Stimulated activated CD4-positive, alpha-beta T cell treated with anti-CD3 and anti-CD28 coated beads, TNF-alpha, amount 100 ng/mL, for 4 hours (primary cell): ENCODE results near the gene ASB2.

Experiments
- DNase-seq, 3 experiments: peaks; one replicate each; pipeline ENCODE4 v3.0.0-alpha.2; 2020; ENCODE audit warnings: low read depth in 3 of 3

The ASB2 gene

DNA sequence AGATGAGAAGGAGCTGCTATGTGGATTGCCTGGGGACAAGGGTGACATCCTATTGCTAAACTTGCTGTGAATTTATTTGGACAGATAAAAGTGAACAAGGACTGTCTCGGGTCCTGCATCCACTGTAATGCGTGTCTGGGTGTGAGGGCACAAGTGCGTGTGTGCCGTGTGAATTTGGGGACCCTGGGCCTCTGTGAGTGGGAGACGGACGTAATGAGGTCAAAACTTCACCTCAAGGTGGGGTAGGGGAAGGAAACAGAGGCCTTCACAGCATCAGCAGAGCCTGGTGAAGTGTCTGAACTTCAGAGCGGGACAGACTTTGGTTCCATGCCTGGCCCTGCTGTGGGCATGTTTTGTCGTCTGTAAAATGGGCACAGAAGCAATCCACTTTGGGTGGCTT lies 14.8 kb downstream of the ASB2 start:
- DNase-seq = no peak

DNA sequence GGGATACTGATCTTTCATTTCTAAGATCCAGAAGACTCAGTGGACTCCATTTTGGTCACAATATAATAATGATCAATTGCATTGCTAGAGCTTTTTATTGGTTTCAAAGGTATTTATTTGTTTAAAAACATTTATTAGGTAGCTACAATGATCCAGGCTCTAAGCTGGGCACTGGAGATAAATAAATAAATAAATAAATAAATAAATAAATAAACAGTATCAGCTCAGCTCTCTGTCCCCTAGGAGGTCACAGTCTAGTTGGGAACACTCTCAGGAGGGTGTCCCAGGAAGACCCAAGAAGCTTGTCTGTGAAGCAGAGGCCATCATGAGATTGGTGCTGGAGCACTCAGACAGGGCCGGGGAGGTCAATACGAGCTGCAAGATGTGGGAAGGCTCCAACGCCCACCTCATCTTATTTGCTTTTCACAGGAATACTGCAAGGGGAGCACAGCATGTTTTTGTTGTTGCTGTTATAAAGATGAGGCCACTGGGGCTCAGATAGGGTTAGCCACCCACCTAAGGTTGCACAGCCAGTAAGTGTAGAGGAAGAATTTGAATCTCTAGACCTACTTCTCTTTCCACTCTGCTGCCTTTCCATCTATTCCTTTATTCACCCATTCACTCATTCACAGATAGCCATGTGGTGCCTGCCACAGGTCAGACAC lies 15.5 kb downstream of the ASB2 start:
- DNase-seq = no peak

DNA sequence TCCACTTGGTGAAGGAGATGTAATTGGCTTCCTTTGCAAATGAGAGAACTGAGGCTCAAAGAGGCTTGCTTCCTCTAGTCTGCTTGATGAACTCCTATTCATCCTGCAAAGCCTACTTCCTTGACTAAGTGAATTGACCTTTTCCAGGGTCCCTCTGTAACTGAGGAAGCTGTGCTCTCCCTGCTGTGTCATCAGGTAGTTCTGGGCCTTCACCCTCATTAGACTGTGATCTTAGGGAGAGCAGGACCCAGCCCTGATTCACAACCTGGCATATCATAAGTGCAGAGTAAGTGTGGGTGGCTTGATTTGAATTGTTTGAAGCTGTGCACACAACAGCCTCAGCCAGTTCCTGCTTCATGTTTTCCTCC lies 16.3 kb downstream of the ASB2 start:
- DNase-seq = no peak

DNA sequence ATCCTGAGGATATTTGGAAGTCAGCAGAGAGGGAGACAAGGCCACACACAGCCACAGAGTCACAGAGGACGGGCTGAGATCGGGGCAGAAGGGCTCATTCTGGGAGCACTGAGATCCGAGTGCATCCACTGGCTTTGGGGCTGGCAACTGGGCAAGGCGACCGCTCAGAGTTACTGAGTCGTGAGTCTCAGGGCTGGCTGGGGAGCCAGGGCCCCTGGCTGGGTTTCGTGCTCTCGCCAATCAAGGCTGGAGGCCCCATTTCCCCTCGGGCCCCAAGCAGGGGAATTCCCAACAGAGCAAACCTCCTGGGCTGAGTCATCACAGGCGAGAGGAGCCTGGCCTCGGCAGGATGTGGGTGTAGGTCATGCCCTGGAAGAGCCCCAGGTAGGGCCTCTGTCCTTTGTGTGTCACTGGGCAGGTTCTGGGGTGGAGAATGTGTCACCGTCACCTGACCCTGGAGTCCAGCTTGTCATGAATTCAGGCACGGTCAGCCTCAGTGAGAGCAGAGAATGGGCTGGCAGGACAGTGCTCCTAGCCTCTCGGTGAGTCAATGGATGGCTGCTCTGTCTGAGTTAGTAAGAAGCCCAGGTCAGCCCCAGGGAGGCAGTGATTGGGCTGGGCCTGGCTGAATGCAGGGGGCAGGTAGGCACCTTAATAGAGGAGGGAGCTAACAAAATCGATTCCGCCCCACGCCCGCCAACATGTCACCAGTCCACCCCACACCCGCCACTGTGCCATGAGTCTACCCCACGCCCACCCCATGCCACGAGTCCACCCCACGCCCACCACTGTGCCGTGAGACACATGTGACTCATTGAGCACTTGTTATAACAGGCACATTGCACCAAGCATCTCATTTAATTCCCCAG lies 16.9 kb downstream of the ASB2 start:
- peak; percentile 70 to 87 (median 81) for DNase-seq

DNA sequence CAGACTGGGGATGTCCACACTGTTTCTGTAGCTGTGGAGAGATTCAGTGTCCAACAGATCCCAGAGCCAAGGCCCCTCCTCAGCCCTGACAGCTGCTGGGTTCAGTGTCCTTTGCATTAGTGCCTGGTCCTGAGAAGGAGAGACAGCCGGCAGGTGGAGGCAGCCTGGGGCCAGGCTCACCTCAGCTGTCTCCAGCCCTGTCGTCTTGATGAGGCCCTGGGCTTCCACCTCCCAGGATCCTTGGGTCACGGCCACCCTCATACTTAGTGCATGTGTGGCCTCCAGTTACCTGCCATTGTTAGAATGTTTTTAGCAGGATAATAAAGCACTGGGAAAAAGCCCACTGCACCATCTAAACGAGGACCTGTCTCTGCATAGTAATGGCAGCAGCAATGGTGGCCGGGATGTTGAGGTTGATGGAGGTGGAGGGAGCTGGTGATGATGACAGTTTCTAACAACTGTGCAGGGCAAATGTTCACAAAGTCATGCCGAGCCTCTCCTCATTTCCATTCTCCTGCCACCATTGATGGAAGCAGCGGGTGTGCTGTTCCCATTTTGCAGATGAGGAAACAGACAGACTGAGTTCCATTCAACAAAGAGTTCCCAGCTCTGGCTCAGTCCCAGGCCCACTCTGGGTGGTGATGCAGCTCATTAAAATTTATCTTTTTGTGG lies 17.7 kb downstream of the ASB2 start:
- DNase-seq = no peak

DNA sequence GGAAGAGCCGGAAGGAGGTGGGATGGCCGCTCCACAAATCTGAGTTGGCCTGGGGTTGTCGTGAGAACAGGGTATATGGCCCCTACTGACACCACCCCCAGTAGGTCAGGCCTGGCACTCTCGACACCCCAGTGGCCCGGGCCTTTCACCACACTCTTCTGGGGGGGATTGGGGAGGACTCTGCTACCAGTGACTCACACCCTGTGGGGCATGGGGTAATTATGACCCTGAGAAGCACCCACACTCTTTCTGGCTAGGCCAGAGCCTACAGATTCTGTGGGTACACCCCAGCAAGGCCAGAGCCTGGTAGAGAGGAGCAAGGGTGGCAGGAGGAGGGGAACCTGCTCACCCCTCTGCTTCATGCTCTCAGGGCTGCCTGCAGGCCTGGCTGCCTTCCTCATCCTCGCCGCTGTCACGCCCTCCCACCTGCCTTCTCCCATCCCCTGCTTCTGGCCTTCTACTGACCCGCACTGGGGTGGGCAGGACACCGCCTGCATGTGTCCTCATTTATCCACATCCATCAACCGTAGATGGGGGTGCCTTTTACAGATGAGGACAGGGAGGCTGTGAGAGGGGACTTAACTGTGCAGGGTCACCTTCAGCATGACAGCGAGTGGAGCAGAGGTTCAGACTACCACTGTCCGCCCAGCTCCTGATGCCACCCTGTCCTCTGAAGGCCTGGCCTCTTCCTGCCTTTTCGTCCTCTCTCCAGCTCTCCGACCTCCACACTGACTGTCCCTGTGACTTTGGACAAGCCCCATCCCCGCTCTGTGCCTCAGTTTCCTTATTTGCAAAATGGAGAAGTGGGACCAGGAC lies 18.4 kb downstream of the ASB2 start:
- DNase-seq = no peak

DNA sequence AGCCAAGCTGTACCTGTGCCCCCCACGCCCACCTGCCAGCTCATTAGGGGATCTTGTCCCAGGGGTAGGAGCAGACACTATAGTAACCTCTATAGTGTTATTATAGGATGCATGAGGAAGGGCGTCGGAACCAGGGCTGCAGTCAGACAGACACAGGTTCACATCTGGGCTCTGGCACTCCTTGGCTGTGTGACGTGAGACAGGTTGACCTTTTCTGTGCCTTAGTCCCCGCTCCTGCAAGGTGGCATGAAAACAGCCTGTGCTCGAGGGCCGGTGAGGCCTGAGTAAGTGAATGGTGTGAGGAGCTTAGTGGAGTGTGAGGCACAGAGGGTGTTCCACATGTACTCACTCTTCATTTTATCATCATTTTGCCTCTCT lies 19.0 kb downstream of the ASB2 start:
- DNase-seq = no peak

DNA sequence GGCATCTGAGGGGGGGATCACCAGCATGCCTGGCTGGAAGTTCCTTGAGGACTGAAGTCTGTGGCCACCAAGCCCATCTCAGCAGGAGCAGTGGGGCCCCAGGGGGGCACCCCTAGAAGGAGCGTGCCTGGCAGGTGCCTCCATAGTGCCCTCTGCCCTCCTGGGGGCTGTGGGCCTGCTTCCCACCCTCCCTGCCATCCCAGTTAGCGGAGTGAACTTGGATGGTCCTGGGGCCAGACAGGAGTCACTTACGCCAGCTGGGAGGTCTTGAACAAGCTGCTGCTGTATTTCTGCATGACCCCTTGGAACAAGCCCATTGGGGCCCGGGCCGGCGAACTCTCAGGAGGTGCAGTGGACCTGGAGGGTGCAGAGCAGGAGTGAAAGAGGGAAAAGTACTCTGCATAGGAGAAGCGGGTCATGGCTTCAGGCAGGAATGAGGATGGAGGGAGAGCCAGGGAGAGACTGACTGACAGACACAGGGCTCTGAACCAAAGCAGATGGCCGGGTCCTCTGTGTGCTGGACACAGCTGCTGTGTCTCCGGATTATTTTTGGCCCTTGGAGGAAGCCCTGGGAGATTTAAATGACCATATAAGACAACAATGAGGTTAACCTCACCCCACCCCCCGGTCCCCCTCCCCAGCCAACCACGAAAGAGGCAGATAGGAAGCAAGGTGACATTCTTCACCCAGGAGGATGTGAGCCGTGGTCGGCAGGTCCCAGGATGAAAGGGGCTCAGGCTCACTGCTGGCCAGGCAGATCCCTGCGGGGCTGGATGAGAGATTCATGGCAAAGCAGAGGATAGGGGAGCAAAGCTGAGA lies 19.6 kb downstream of the ASB2 start:
- DNase-seq = no peak

DNA sequence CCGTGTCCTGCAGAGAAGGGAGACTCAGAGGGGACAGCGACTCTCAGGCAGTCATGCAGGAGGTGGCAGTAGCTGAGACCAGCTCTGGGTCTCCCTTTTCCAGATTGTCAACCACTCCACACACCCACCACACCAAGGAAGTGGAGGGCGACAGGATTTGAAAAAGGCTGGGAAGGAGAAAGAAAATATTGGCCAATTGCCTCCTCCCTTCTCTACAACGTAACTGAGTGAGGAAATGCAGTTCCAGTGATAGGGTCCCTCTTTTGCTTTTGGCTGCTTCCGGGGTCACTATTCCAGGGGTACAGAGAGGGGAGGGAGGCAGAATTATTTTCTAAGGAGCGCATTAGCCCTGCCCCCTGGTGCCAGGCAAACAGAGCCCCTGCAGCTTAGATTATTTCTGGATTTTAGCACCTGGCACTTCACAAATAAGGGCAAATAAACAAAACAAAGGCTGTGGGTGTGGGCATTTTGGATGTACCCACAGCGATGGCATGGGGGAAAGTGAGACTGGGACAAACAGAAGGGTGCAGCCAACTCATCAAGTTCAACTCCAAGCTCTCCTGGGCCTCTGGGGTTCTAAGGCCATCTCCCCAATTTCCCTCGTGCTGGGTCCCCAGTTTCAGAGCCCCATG lies 20.4 kb downstream of the ASB2 start:
- DNase-seq = no peak

DNA sequence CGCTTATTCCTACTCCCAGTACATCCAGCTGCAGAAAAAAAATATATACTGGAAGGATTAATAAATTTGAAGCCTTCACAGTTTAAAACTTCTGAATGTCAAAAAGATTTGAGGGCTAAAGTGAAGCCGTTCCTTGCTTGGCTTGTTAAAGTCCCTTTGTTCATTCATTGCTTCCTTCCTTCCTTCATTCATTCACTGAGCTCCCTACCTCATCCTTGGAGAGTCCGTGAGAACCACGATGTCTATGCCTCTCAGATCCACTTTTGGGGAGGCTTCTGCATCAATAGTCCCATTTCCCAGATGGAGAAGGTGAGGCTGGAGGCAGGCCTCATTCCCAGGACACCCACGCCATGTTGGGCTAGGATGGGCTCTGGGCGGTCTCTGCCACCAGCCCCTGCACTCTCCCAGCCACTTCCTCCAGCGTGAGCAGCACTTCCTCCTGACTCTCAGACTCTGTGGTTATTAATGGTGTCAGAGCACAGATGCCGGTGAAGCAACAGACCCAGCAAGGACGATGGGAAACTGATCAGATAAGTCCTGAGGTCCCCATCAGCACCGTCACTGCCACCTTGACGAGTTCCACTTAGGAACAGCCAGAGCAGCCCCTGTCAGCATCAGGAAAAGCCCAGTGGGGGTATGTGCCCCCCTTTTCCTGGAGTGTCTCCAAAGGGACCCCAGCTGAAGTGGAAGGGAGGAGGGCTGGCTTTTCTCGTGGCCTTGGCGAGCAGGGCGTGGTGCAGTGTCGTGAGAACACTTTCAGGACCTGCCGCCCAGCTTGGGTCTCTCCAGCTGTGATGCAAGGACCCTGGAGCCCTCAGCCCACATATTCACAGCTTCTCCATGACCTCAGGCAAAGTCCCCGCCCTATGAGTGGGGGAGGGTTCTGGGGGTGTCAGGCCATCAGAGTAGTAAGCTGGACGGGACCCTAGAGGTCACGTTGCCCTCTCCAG lies 21.2 kb downstream of the ASB2 start:
- no peak for DNase-seq

DNA sequence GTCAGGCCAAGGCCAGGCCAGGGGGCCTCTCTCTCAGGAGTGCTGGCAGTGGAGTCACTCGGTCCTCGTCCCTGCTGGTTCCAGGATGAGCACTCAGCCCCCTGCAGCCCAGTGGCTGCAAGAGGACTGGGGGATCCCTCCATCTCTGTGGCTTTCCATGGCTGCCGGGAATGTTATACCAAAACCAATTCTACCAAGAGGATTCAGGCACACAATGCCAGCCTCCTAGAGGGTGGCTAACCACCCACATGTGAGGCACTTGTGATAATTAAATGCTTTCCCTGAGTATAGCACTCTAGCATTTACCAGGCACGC lies 21.9 kb downstream of the ASB2 start:
- DNase-seq = no peak

DNA sequence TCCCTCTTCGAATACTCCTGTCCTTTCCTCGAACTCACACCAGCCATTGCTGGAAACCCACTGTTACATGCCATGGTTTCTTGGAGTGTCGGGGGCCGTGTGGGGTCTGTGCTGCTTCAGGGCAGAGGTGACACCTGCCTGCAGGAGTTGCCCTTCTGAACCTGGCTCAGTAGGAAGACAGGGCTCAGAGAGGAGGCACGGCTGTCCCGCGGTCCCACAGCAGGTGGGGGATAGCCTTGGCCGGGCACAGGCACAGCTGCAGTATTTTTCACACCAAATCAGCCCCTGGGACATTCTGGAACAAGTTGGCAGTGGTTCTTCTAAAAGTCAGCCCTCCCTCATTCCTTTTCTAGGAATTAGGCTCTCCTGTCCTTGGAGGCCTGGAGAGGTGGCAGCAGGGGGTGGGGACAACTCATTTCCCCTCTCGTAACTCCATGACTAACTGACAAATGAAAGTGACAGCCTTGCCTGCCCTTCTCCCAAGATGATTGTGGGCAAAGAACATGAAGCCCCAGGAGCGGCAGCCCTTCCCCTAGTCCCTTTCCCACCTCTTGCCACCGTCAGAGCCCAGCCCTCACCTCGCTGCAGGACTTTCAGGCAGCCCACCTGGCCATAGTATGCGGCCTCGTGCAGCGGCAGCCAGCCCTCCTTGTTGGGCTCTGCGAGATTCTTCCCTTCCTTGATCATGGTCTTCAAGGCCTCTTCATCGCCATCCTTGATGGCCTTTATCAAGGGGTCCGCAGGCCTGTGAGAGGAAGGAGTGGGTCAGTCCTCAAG lies 22.4 kb downstream of the ASB2 start:
- DNase-seq = no peak

DNA sequence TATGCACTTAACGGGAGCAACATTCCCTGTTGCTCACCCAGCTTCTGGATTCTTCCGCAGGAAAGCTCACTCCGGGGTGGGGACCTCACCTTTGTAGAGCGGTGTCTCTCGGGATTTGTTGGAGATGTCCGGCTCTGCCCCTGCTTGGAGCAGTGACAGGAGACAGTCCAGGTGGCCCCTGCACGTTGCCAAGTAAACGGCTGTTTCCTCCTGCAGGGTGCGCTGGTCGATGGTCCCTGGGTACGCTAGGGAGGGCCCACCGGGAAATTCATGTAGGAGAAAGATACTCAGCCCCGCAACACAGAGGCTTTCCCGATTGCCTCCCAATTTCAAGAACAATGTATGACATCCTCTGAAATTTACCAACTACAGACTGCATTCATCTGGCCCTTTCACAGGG lies 23.1 kb downstream of the ASB2 start:
- DNase-seq = no peak

DNA sequence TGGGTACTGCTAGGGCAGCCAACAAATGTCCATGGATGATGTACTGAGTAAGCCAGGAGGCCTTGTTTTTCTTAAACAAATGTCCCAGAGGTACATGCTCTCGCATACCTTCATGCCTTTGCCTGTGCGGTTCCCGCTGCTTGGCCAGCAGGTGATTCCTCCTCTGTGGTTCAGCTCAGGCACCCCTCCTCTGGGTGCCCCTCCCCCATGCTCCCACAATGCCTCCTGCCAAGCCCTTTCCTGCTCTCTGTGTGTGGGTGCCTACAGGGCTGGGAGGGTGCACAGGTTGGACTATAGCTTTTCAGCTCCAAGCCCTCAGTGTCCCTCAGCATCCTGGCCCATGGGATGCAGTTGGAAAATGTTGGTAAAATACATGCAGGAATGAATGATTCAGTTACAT lies 23.5 kb downstream of the ASB2 start:
- no peak for DNase-seq

DNA sequence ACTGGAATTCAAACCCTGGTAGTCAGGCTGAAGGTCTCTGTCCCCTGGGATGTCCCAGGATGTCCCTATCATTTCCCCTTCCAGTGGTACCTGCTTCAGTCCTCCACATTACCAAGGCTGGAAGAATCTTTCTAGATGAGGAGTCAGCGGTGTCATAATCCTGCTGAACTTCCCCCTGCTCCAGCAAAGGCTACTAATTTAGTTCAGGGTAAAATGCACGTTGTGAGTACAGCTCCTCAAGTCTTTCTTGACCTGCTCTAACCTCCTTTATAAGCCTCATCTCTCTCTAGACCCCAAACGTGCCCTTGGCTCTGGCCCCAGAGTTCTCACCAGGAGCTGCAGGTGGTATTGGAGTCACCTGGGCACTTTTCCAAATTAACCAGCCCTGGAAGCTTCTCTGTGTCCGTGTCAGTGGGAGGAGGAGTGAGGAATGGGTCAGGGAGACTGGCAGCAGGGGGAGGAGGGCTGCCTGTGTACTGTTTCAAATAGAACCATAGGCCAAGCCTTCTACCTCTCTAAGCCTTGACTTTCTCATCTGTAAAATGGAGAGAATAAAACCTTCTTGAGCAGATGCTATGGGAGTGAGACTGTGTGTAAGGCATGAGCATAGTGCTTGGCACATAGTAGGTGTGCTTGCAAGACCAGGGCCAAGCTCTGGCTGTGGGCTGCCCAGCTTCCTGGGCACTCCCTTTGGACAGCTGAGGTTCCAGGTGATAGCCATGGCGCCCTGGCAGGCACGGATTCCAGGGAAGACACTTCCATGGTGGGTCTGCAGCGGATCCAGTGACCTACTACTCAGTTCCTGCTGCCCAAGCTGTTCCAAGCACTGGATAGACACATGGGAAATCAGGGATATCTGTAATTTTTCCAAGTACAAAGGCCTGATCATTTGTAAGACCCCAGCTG lies 24.5 kb downstream of the ASB2 start:
- no peak for DNase-seq

DNA sequence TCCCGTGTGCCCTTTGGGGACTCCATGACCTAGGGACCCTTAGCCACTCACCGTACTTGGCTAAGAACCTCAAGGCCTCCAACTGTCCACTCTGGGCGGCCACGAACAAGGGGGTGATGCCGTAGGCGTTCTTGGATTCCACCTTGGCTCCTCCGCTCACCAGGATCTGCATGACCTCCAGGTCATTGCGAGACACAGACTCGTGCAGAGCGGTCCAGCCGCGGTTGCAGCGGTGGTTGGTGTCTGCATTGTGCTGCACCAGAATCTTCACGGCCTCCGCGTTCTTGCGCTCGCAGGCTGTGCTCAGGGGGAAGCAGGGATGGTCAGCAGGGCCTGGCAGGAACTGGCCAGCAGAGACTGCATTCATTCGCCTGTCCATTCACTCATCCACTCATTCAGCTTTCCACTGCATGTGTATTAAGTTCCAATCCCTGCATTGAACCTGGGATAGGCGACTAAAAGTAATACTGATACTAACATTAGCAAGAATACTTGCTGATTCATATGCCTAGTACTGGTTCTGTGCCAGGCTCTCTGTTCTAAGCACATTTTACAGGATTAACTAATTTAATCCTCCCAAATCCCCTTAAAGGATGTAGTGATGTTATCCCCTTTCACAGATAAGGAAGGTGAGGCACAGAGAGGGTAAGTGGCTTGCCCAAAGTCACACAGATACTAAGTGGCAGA lies 25.3 kb downstream of the ASB2 start:
- DNase-seq = no peak

DNA sequence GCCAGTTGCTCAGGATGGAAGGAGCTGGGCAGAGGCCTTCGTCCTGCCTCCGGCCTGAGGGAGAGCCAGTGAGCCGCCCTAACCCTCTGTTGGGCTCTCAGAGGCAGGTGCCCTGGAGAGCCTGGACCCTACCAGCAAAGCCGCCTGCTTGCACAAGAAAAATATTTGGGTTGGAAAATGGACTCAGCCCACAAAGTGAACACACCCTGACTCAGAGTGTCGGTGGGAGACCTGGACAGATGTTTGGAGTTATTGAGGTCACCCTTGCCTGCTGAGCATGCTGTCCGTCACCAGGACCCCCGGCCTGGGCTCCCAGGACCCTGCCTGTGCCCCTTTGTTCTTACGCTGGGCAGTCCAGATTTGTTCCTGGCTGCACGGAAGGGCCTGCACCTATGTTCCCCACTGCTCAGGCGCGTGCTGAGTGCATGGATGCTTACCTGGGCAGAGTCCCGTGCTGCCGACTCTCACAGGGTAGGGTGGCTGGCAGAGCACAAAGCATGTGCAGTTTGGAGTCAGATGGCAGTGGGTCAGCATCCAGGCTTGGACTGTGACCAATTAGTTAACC lies 26.8 kb downstream of the ASB2 start:
- DNase-seq = no peak
